Mesothelial cell of epicardium (in vitro differentiated cells): ENCODE data around the gene KIF2A. TPM values are rescaled to one million over a fixed set of nuclear protein-coding genes. Genes with fewer than 3 reads are reported as not detected.

Experiments
- DNase-seq, 2 experiments: peaks; one replicate each; pipeline ENCODE4 v3.0.0; 2021; ENCODE audit warnings: low spot score in 2 of 2; ENCODE audit not compliant: unreplicated experiment in 2 of 2
- H3K27ac Mint-ChIP-seq: 2 replicates; pipeline ENCODE4 v1.8.0; 2021; ENCODE audit warnings: mixed read lengths
- H3K27me3 Mint-ChIP-seq: 2 replicates; pipeline ENCODE4 v1.8.0; 2021; ENCODE audit warnings: low read depth, mixed read lengths
- H3K36me3 Mint-ChIP-seq: 2 replicates; pipeline ENCODE4 v1.8.0; 2021; ENCODE audit warnings: mixed read lengths
- H3K4me1 Mint-ChIP-seq: 2 replicates; pipeline ENCODE4 v1.8.0; 2021; ENCODE audit warnings: mixed read lengths
- H3K4me3 Mint-ChIP-seq: 2 replicates; pipeline ENCODE4 v1.8.0; 2021; ENCODE audit warnings: mild to moderate bottlenecking, moderate library complexity, mixed read lengths
- H3K9me3 Mint-ChIP-seq: 2 replicates; pipeline ENCODE4 v1.8.0; 2021; ENCODE audit warnings: mixed read lengths
- CTCF ChIP-seq: fragments of 200-600 bp; sonication (generic); IDR thresholded peaks from one replicate; pipeline ENCODE4 v1.5.0; 2021; ENCODE audit warnings: antibody characterized with exemption; ENCODE audit not compliant: unreplicated experiment
- total RNA-seq: library from RNA; stranded (reverse); gene quantifications from 3 replicates; pipeline ENCODE4 v1.2.1, GENCODE V29; 2021

The KIF2A gene
- total RNA-seq, 1 donor from 2014 or later: 56.9 TPM

- no peak for DNase-seq
- H3K4me3 Mint-ChIP-seq: no peak overlapping the region
- peaks cover 44% of the 10 kb centered on the region for H3K36me3 Mint-ChIP-seq
- no peaks in the 10 kb centered on the region for H3K4me1 Mint-ChIP-seq
- H3K9me3 Mint-ChIP-seq: peaks cover 15% of the 10 kb centered on the region
- H3K27me3 Mint-ChIP-seq: no peaks in the 10 kb centered on the region
- TF ChIP-seq CTCF: no peak
- no peak overlapping the region for H3K27ac Mint-ChIP-seq
These were observed 56.7 kb downstream of the KIF2A start for GRCh38 chr5:62362701-62363100.

GRCh38 chr5:62369039-62369438, 63.0 kb downstream of the KIF2A start:
- Mint-ChIP-seq H3K27me3 (no peaks in the 10 kb centered on the region), H3K27ac (no peak overlapping the region), H3K9me3 (peaks cover 15% of the 10 kb centered on the region), H3K4me1 (no peaks in the 10 kb centered on the region), H3K4me3 (no peak overlapping the region), H3K36me3 (peaks cover 45% of the 10 kb centered on the region)
- TF ChIP-seq CTCF: no peak
- no peak for DNase-seq

GRCh38 chr5:62371409-62371808, 65.4 kb downstream of the KIF2A start:
- Mint-ChIP-seq H3K4me3 (no peak overlapping the region), H3K27me3 (no peaks in the 10 kb centered on the region), H3K27ac (no peak overlapping the region), H3K9me3 (no peaks in the 10 kb centered on the region), H3K36me3 (peaks cover 27% of the 10 kb centered on the region), H3K4me1 (no peaks in the 10 kb centered on the region)
- no peak for TF ChIP-seq CTCF
- no peak for DNase-seq

GRCh38 chr5:62372600-62372999, 66.6 kb downstream of the KIF2A start:
- TF ChIP-seq CTCF: no peak

GRCh38 chr5:62373382-62373781, 67.4 kb downstream of the KIF2A start:
- H3K27me3 Mint-ChIP-seq: no peaks in the 10 kb centered on the region
- no peak for TF ChIP-seq CTCF
- H3K4me1 Mint-ChIP-seq: no peaks in the 10 kb centered on the region
- no peak overlapping the region for H3K27ac Mint-ChIP-seq
- no peak for DNase-seq
- H3K36me3 Mint-ChIP-seq: peaks cover 28% of the 10 kb centered on the region
- no peaks in the 10 kb centered on the region for H3K9me3 Mint-ChIP-seq
- H3K4me3 Mint-ChIP-seq: no peak overlapping the region

More at GRCh38 chr5:62372600-62372999, 66.6 kb downstream of the KIF2A start:
- Mint-ChIP-seq H3K4me1 (no peaks in the 10 kb centered on the region), H3K9me3 (no peaks in the 10 kb centered on the region), H3K27me3 (no peaks in the 10 kb centered on the region), H3K4me3 (no peak overlapping the region), H3K27ac (no peak overlapping the region), H3K36me3 (peaks cover 23% of the 10 kb centered on the region)
- DNase-seq: no peak

GRCh38 chr5:62374090-62374489, 68.1 kb downstream of the KIF2A start:
- H3K36me3 Mint-ChIP-seq: peaks cover 30% of the 10 kb centered on the region
- no peak for TF ChIP-seq CTCF
- DNase-seq: no peak
- H3K27me3 Mint-ChIP-seq: no peaks in the 10 kb centered on the region
- H3K9me3 Mint-ChIP-seq: no peaks in the 10 kb centered on the region
- H3K4me3 Mint-ChIP-seq: no peak overlapping the region
- no peak overlapping the region for H3K27ac Mint-ChIP-seq
- no peaks in the 10 kb centered on the region for H3K4me1 Mint-ChIP-seq
